HepG2 (cell line): ENCODE measurements around the gene MYO10. TPM values are rescaled to one million over a fixed set of nuclear protein-coding genes. Genes with fewer than 3 reads are reported as not detected.

Experiments used
- AFF4 ChIP-seq: sonication (generic); formaldehyde crosslinking; IDR thresholded peaks from 2 replicates; pipeline ENCODE4 v1.4.0; 2020; ENCODE audit warnings: missing genetic modification reagents
- EP300 ChIP-seq, 3 experiments: sonication (generic) in 1 of 3; formaldehyde crosslinking in 1 of 3; IDR thresholded peaks; 2 replicates each; pipeline versions ENCODE4 v1.5.1 to v1.6.1; 2011 to 2020; ENCODE audit warnings: low read depth in 2 of 3, low read length in 2 of 3, borderline replicate concordance in 1 of 3, improper control_type of control experiment in 1 of 3, mild to moderate bottlenecking in 1 of 3, missing genetic modification reagents in 1 of 3, moderate library complexity in 1 of 3
- FOXP1 ChIP-seq, 2 experiments: fragments of 450-650 bp in 1 of 2; IDR thresholded peaks; 2 replicates each; pipeline ENCODE4 v1.6.1; 2017 to 2018; ENCODE audit warnings: antibody characterized with exemption in 1 of 2
- HDAC1 ChIP-seq: sonication (generic); formaldehyde crosslinking; IDR thresholded peaks from 2 replicates; pipeline ENCODE4 v1.5.1; 2020; ENCODE audit warnings: mild to moderate bottlenecking, missing genetic modification reagents
- NR2F6 ChIP-seq, 2 experiments: IDR thresholded peaks; 2 replicates each; pipeline ENCODE4 v1.6.1; 2016; ENCODE audit warnings: antibody characterized with exemption in 1 of 2, mild to moderate bottlenecking in 1 of 2
- RNF2 ChIP-seq: fragments of 450-650 bp; conservative IDR thresholded peaks from 2 replicates; pipeline ENCODE4 v1.6.1; 2016; ENCODE audit warnings: low read depth
- RXRB ChIP-seq: IDR thresholded peaks from 2 replicates; pipeline ENCODE4 v1.6.1; 2016; ENCODE audit warnings: borderline replicate concordance, missing genetic modification reagents, missing compliant biosample characterization
- SOX13 ChIP-seq, 3 experiments: fragments of 450-650 bp in 1 of 3; sonication (generic) in 1 of 3; formaldehyde crosslinking in 1 of 3; IDR thresholded peaks in 2 of 3; conservative IDR thresholded peaks in 1 of 3; 2 replicates each; pipeline versions ENCODE4 v1.5.0 to v1.6.1; 2016 to 2020; ENCODE audit warnings: antibody characterized with exemption in 1 of 3, mild to moderate bottlenecking in 1 of 3, missing compliant biosample characterization in 1 of 3, missing genetic modification reagents in 1 of 3, moderate library complexity in 1 of 3
- TEAD3 ChIP-seq: optimal IDR thresholded peaks from 2 replicates; pipeline ENCODE3; 2016; ENCODE audit warnings: borderline replicate concordance
- ZNF121 ChIP-seq: sonication (generic); formaldehyde crosslinking; IDR thresholded peaks from 2 replicates; pipeline ENCODE4 v1.5.0; 2020; ENCODE audit warnings: mild to moderate bottlenecking, missing genetic modification reagents
- polyA plus RNA-seq, 8 experiments: library from polyadenylated mRNA; depleted of rRNA in 3 of 8; stranded (reverse) in 7 of 8; unstranded in 1 of 8; fragments of >200 nt; fragmentation: Illumina TruSeq in 4 of 8; extraction: Trizol in 4 of 8; gene quantifications; 2 replicates each; pipeline versions ENCODE4 v1.2.1 to v1.2.3, GENCODE V29; 2011 to 2016; ENCODE audit warnings: low read depth in 4 of 8, missing spikeins in 1 of 8, mixed read lengths in 1 of 8; ENCODE audit not compliant: insufficient read depth in 1 of 8
- total RNA-seq, 5 experiments: library from RNA; depleted of rRNA; stranded (reverse); fragments of >200 nt; fragmentation: Illumina TruSeq; extraction: Trizol; gene quantifications; 2 replicates each; pipeline ENCODE4 v1.2.3, GENCODE V29; 2016; ENCODE audit warnings: low read depth in 1 of 5
- TF ChIP-seq, protein P1 (sequence below): sonication (generic); formaldehyde crosslinking; IDR thresholded peaks from 2 replicates; pipeline ENCODE4 v1.4.0; 2020; ENCODE audit warnings: mild to moderate bottlenecking, missing genetic modification reagents
- TF ChIP-seq, protein P2 (sequence below): sonication (generic); formaldehyde crosslinking; IDR thresholded peaks from 2 replicates; pipeline ENCODE4 v1.8.1; 2023; ENCODE audit warnings: missing genetic modification reagents, mild to moderate bottlenecking, borderline replicate concordance
- TF ChIP-seq, protein P3 (sequence below): sonication (generic); formaldehyde crosslinking; IDR thresholded peaks from 2 replicates; pipeline ENCODE4 v1.4.0; 2020; ENCODE audit warnings: missing genetic modification reagents, mild to moderate bottlenecking, borderline replicate concordance

The MYO10 gene
- total and polyA plus RNA-seq, 2 of the 13 experiments (the other 11 are each of a cell fraction or from before 2014, with no cell fraction given) = 4.5 to 14.0 TPM

DNA sequence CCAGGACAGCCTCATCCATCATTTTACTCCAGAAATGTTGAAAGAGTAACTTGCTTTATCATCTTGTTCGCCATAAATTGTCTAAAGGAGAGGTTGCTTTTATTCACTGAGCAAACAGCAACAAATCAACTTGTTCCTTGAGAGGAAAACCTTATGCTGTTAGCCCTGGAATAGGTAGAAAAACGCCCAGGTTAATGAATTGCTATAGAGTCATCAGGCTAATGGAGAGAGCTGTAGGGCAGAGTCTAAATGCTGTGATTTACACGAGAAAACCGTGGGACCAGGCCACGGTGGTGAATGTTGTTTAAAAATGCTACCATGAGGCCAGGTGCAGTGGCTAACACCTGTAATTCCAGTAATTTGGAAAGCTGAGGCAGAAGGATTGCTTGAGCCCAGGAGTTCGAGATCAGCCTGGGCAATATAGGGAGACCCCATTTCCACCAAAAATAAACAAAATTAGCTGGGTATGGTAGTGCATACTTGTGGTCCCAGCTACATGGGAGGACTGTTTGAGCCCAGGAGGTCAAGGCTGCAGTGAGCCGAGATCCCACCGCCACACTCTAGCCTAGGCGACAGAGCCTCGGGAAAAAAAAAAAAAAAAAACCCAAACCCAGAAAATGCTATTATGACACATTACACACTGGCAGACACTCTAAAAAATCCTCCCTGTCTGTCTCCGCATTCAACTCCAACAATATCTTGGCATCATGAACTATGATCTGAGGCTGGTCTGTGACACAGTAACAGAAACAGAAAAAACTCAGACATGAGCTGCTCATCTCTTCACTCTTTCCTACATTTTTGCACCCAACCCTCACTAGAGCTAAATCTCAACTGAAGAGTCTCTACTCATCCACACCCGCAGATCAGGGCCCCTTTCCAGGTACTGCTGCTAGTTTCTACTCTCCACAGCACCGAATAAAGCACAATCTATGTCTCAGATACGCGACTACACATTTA, 200.7 kb downstream of the MYO10 start (continued):
- TF ChIP-seq AFF4 (CRISPR knock-in tag) (no peak), ZNF121 (CRISPR knock-in tag) (peak; percentile 99), TEAD3 (CRISPR knock-in tag) (peak; percentile 16), EP300 (IDR thresholded peaks at IDR 0.05; ENCODE audit: low read depth in 2 of 2, low read length in 2 of 2) (peak in 1 of 2 experiments; percentile 16; a peak in 1 of 4 replicates), EP300 (CRISPR knock-in tag; IDR thresholded peaks at IDR 0.05; ENCODE audit: borderline replicate concordance) (no peak), RXRB (CRISPR knock-in tag) (peak; percentile 35; the same call in 1 of the 2 replicates), HDAC1 (0 out of 2 replicates have a peak, but pooled peaks have one; percentile 16), NR2F6 (IDR thresholded peaks at IDR 0.05) (peak; percentile 28; the same call in 1 of the 2 replicates), NR2F6 (CRISPR knock-in tag; IDR thresholded peaks at IDR 0.05) (peak; percentile 29; the same call in 1 of the 2 replicates), SOX13 (IDR thresholded peaks at IDR 0.05) (no peak), SOX13 (CRISPR knock-in tag; conservative IDR thresholded peaks at IDR 0.05 in 1 of 2, IDR thresholded peaks at IDR 0.05 in 1 of 2) (0 out of 4 replicates have a peak, but pooled peaks of 1 of the 2 experiments have one; percentile 33), FOXP1 (IDR thresholded peaks at IDR 0.05) (no peak), FOXP1 (CRISPR knock-in tag; IDR thresholded peaks at IDR 0.05) (no peak), RNF2 (no peak)
- TF ChIP-seq, protein P1, sequence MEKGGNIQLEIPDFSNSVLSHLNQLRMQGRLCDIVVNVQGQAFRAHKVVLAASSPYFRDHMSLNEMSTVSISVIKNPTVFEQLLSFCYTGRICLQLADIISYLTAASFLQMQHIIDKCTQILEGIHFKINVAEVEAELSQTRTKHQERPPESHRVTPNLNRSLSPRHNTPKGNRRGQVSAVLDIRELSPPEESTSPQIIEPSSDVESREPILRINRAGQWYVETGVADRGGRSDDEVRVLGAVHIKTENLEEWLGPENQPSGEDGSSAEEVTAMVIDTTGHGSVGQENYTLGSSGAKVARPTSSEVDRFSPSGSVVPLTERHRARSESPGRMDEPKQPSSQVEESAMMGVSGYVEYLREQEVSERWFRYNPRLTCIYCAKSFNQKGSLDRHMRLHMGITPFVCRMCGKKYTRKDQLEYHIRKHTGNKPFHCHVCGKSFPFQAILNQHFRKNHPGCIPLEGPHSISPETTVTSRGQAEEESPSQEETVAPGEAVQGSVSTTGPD (CRISPR knock-in tag) = 0 out of 2 replicates have a peak, but pooled peaks have one; percentile 25
- TF ChIP-seq, protein P2, sequence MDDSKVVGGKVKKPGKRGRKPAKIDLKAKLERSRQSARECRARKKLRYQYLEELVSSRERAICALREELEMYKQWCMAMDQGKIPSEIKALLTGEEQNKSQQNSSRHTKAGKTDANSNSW = 0 out of 2 replicates have a peak, but pooled peaks have one; percentile 27
- TF ChIP-seq, protein P3, sequence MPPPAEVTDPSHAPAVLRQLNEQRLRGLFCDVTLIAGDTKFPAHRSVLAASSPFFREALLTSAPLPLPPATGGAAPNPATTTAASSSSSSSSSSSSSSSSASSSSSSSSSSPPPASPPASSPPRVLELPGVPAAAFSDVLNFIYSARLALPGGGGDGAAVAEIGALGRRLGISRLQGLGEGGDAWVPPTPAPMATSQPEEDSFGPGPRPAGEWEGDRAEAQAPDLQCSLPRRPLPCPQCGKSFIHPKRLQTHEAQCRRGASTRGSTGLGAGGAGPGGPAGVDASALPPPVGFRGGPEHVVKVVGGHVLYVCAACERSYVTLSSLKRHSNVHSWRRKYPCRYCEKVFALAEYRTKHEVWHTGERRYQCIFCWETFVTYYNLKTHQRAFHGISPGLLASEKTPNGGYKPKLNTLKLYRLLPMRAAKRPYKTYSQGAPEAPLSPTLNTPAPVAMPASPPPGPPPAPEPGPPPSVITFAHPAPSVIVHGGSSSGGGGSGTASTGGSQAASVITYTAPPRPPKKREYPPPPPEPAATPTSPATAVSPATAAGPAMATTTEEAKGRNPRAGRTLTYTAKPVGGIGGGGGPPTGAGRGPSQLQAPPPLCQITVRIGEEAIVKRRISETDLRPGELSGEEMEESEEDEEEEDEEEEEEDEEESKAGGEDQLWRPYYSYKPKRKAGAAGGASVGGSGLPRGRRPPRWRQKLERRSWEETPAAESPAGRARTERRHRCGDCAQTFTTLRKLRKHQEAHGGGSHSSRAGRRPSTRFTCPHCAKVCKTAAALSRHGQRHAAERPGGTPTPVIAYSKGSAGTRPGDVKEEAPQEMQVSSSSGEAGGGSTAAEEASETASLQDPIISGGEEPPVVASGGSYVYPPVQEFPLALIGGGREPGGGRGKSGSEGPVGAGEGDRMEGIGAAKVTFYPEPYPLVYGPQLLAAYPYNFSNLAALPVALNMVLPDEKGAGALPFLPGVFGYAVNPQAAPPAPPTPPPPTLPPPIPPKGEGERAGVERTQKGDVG (CRISPR knock-in tag) = 0 out of 2 replicates have a peak, but pooled peaks have one; percentile 0
